A549 (cell line): ENCODE measurements around the gene HMGN2. TPM values are rescaled to one million over a fixed set of nuclear protein-coding genes. Genes with fewer than 3 reads are reported as not detected.

Experiments
- ATAC-seq, 2 experiments: fragments of 200-7000 bp in 1 of 2; fragments of >200 bp in 1 of 2; cut with Nextera tagmentation in 1 of 2; cut with Tn5 transposase in 1 of 2; 3 replicates each; pipeline versions ENCODE4 v1.8.0 to v1.9.1; 2018 to 2020; ENCODE audit warnings: mild to moderate bottlenecking in 1 of 2, moderate library complexity in 1 of 2
- CTCF ChIA-PET: fragments of 300-600 bp; sonication (Branson Sonifier 250); formaldehyde crosslinking; extraction: SDS; loops from one replicate; lab custom pipeline; 2021; ENCODE audit warnings: antibody characterized with exemption, inconsistent platforms; lab: Yijun Ruan, JAX
- POLR2A ChIA-PET: fragments of 350-600 bp; formaldehyde crosslinking; extraction: SDS; loops from one replicate; lab custom pipeline; 2021; ENCODE audit warnings: antibody characterized with exemption, inconsistent platforms; lab: Yijun Ruan, JAX
- DNase-seq, 2 experiments: peaks; one replicate each; pipeline versions ENCODE4 v3.0.0 to v3.0.0-alpha.2; 2011 to 2016; ENCODE audit warnings: low read depth in 1 of 2, low spot score in 1 of 2
- FAIRE-seq: peaks from 2 replicates; lab custom pipeline; 2011; peaks lifted over from hg19 to GRCh38; lab: Jason Lieb, UNC
- H3K27ac ChIP-seq, 2 experiments: fragments of >200 bp; sonication (Bioruptor Twin); formaldehyde crosslinking; 3 replicates each; pipeline ENCODE4 v1.5.1; 2016 to 2017
- H3K4me1 ChIP-seq: fragments of >200 bp; sonication (Bioruptor Twin); formaldehyde crosslinking; 3 replicates; pipeline ENCODE4 v1.6.1; 2016
- H3K4me2 ChIP-seq: fragments of >200 bp; sonication (Bioruptor Twin); formaldehyde crosslinking; 3 replicates; pipeline ENCODE4 v1.6.1; 2016
- H3K4me3 ChIP-seq: fragments of >200 bp; sonication (Bioruptor Twin); formaldehyde crosslinking; 3 replicates; pipeline ENCODE4 v1.5.1; 2016
- H3K9me3 ChIP-seq: fragments of >200 bp; sonication (Bioruptor Twin); formaldehyde crosslinking; 3 replicates; pipeline ENCODE4 v1.6.1; 2016
- ATOH8 ChIP-seq: fragments of 250-450 bp; sonication (Bioruptor Pico); IDR thresholded peaks from 2 replicates; pipeline ENCODE4 v1.5.0; 2020; ENCODE audit warnings: low read depth, mild to moderate bottlenecking, moderate library complexity
- BHLHE40 ChIP-seq: IDR thresholded peaks from 2 replicates; pipeline ENCODE4 v1.6.1; 2012; ENCODE audit warnings: low read depth, low read length, inconsistent platforms
- CBX2 ChIP-seq: fragments of 200-600 bp; sonication (generic); IDR thresholded peaks from 2 replicates; pipeline ENCODE4 v1.6.1; 2016; ENCODE audit warnings: low read depth, mild to moderate bottlenecking, borderline replicate concordance
- CBX8 ChIP-seq: fragments of 200-600 bp; sonication (generic); IDR thresholded peaks from 2 replicates; pipeline ENCODE4 v1.6.1; 2016
- CHD2 ChIP-seq: fragments of 150-350 bp; IDR thresholded peaks from 2 replicates; pipeline ENCODE4 v1.6.1; 2014; ENCODE audit warnings: low read length; ENCODE audit not compliant: partially characterized antibody
- FOSL2 ChIP-seq, 2 experiments: fragments of 450-650 bp in 1 of 2; fragments of >200 bp in 1 of 2; sonication (Bioruptor Twin) in 1 of 2; formaldehyde crosslinking; IDR thresholded peaks; 2 replicates each; pipeline versions ENCODE4 v1.5.0 to v1.6.1; 2016 to 2020; ENCODE audit warnings: mild to moderate bottlenecking in 1 of 2, moderate library complexity in 1 of 2
- FOXS1 ChIP-seq: fragments of 250-450 bp; sonication (Bioruptor Pico); IDR thresholded peaks from 2 replicates; pipeline ENCODE4 v1.5.0; 2020; ENCODE audit warnings: mild to moderate bottlenecking, moderate library complexity
- HOXA7 ChIP-seq: fragments of 250-450 bp; sonication (Bioruptor Pico); IDR thresholded peaks from 2 replicates; pipeline ENCODE4 v1.5.0; 2020; ENCODE audit warnings: mild to moderate bottlenecking, moderate library complexity
- JUNB ChIP-seq: fragments of >200 bp; sonication (Bioruptor Twin); formaldehyde crosslinking; IDR thresholded peaks from 2 replicates; pipeline ENCODE4 v1.6.1; 2016
- MYC ChIP-seq: IDR thresholded peaks from 2 replicates; pipeline ENCODE4 v1.6.1; 2012; ENCODE audit warnings: mild to moderate bottlenecking, inconsistent platforms, low read length, improper control_type of control experiment, borderline replicate concordance
- NPAS2 ChIP-seq: fragments of 250-450 bp; sonication (Bioruptor Pico); IDR thresholded peaks from 2 replicates; pipeline ENCODE4 v1.8.0; 2022; ENCODE audit warnings: mild to moderate bottlenecking, moderate library complexity, borderline replicate concordance
- PHF8 ChIP-seq: fragments of 200-600 bp; sonication (generic); IDR thresholded peaks from 2 replicates; pipeline ENCODE4 v1.6.1; 2016; ENCODE audit warnings: low read depth, mild to moderate bottlenecking, antibody characterized with exemption, moderate library complexity, borderline replicate concordance
- RFX5 ChIP-seq: fragments of 450-650 bp; IDR thresholded peaks from 2 replicates; pipeline ENCODE4 v1.7.1; 2014; ENCODE audit warnings: antibody characterized with exemption, mild to moderate bottlenecking, moderate library complexity
- RNF2 ChIP-seq: fragments of 200-600 bp; sonication (generic); IDR thresholded peaks from 2 replicates; pipeline ENCODE4 v1.6.1; 2016; ENCODE audit warnings: low read depth, mild to moderate bottlenecking, antibody characterized with exemption, moderate library complexity, borderline replicate concordance
- SMC3 ChIP-seq: fragments of >200 bp; sonication (Bioruptor Twin); formaldehyde crosslinking; IDR thresholded peaks from 3 replicates; pipeline ENCODE4 v1.6.1; 2018; ENCODE audit warnings: inconsistent platforms
- SREBF2 ChIP-seq: fragments of 450-650 bp; IDR thresholded peaks from 2 replicates; pipeline ENCODE4 v1.6.1; 2014; ENCODE audit warnings: mild to moderate bottlenecking, moderate library complexity
- ZC3H11A ChIP-seq: fragments of 450-650 bp; IDR thresholded peaks from 2 replicates; pipeline ENCODE4 v1.6.1; 2014; ENCODE audit warnings: antibody characterized with exemption, mild to moderate bottlenecking
- ZSCAN20 ChIP-seq: fragments of 250-450 bp; sonication (Bioruptor Pico); IDR thresholded peaks from 2 replicates; pipeline ENCODE4 v1.8.0; 2022; ENCODE audit warnings: mild to moderate bottlenecking, moderate library complexity
- WGBS: methylation state at CpG from one replicate; pipeline ENCODE4 v1.1.6; 2017; ENCODE audit errors: missing lambda C conversion rate; 5-methylcytosine and 5-hydroxymethylcytosine counted together
- polyA plus RNA-seq, 4 experiments: library from polyadenylated mRNA; depleted of rRNA in 3 of 4; stranded (reverse); fragments of >200 nt; fragmentation: RNase III in 1 of 4; extraction: RNeasy Plus Mini Kit Qiagen cat#74134 plus additional on column Dnase treatment in 1 of 4; gene quantifications; 2 replicates in 3 of 4; 3 replicates in 1 of 4; pipeline ENCODE4 v1.2.3, GENCODE V29; 2011 to 2017
- TF ChIP-seq, protein P1 (sequence below): fragments of >200 bp; sonication (Bioruptor Twin); formaldehyde crosslinking; IDR thresholded peaks from 3 replicates; pipeline ENCODE4 v1.6.1; 2016
- TF ChIP-seq, protein P2 (sequence below): fragments of 450-650 bp; IDR thresholded peaks from 2 replicates; pipeline ENCODE4 v1.6.1; 2014; ENCODE audit warnings: antibody characterized with exemption
- TF ChIP-seq, protein P3 (sequence below): fragments of >200 bp; sonication (Bioruptor Twin); formaldehyde crosslinking; IDR thresholded peaks from 3 replicates; pipeline ENCODE4 v1.5.1; 2016
- TF ChIP-seq, protein P4 (sequence below): fragments of 150-350 bp; IDR thresholded peaks from 2 replicates; pipeline ENCODE4 v1.6.1; 2014; ENCODE audit warnings: low read depth, mild to moderate bottlenecking, low read length
- TF ChIP-seq, protein P5 (sequence below): fragments of 200-600 bp; sonication (generic); IDR thresholded peaks from 2 replicates; pipeline ENCODE4 v1.6.1; 2016; ENCODE audit warnings: antibody characterized with exemption, mild to moderate bottlenecking, moderate library complexity
- TF ChIP-seq, protein P6 (sequence below): IDR thresholded peaks from 2 replicates; pipeline ENCODE4 v1.6.1; 2012; ENCODE audit warnings: low read depth, borderline replicate concordance

HMGN2 gene
- polyA plus RNA-seq, 2 of the 4 experiments (the other 2 are of a cell fraction) = 146 to 310 TPM

- FAIRE-seq (no peak), ATAC-seq (no peak), DNase-seq (no peak)
- Histone ChIP-seq H3K4me3 (no peak overlapping the region), H3K9me3 (no peaks in the 10 kb centered on the region), H3K4me2 (no peak overlapping the region), H3K27ac (no peak overlapping the region), H3K4me1 (no peaks in the 10 kb centered on the region)
- 100% methylated on average over 1 of the region's 1 CpG for WGBS
- ChIA-PET POLR2A (no interaction called here), CTCF (interaction anchor here (4.1 kb wide), 1 partner anchor 12 kb away, joined by 14 read pairs; the partner anchor contains the start of gene HMGN2)
- no peak for TF ChIP-seq ATOH8 (CRISPR knock-in tag)
- no peak for TF ChIP-seq ZSCAN20 (CRISPR knock-in tag)
- TF ChIP-seq NPAS2 (CRISPR knock-in tag) = no peak
- TF ChIP-seq CHD2 = no peak
- no peak for TF ChIP-seq JUNB
- no peak for TF ChIP-seq ZC3H11A
- no peak for TF ChIP-seq SMC3
- no peak for TF ChIP-seq BHLHE40
- TF ChIP-seq, protein P1, sequence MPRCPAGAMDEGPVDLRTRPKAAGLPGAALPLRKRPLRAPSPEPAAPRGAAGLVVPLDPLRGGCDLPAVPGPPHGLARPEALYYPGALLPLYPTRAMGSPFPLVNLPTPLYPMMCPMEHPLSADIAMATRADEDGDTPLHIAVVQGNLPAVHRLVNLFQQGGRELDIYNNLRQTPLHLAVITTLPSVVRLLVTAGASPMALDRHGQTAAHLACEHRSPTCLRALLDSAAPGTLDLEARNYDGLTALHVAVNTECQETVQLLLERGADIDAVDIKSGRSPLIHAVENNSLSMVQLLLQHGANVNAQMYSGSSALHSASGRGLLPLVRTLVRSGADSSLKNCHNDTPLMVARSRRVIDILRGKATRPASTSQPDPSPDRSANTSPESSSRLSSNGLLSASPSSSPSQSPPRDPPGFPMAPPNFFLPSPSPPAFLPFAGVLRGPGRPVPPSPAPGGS = no peak
- TF ChIP-seq CBX8 = no peak
- TF ChIP-seq SREBF2 = no peak
- TF ChIP-seq, protein P2, sequence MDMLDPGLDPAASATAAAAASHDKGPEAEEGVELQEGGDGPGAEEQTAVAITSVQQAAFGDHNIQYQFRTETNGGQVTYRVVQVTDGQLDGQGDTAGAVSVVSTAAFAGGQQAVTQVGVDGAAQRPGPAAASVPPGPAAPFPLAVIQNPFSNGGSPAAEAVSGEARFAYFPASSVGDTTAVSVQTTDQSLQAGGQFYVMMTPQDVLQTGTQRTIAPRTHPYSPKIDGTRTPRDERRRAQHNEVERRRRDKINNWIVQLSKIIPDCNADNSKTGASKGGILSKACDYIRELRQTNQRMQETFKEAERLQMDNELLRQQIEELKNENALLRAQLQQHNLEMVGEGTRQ = no peak
- TF ChIP-seq, protein P3, sequence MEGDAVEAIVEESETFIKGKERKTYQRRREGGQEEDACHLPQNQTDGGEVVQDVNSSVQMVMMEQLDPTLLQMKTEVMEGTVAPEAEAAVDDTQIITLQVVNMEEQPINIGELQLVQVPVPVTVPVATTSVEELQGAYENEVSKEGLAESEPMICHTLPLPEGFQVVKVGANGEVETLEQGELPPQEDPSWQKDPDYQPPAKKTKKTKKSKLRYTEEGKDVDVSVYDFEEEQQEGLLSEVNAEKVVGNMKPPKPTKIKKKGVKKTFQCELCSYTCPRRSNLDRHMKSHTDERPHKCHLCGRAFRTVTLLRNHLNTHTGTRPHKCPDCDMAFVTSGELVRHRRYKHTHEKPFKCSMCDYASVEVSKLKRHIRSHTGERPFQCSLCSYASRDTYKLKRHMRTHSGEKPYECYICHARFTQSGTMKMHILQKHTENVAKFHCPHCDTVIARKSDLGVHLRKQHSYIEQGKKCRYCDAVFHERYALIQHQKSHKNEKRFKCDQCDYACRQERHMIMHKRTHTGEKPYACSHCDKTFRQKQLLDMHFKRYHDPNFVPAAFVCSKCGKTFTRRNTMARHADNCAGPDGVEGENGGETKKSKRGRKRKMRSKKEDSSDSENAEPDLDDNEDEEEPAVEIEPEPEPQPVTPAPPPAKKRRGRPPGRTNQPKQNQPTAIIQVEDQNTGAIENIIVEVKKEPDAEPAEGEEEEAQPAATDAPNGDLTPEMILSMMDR = no peak
- TF ChIP-seq PHF8 = no peak
- TF ChIP-seq, protein P4, sequence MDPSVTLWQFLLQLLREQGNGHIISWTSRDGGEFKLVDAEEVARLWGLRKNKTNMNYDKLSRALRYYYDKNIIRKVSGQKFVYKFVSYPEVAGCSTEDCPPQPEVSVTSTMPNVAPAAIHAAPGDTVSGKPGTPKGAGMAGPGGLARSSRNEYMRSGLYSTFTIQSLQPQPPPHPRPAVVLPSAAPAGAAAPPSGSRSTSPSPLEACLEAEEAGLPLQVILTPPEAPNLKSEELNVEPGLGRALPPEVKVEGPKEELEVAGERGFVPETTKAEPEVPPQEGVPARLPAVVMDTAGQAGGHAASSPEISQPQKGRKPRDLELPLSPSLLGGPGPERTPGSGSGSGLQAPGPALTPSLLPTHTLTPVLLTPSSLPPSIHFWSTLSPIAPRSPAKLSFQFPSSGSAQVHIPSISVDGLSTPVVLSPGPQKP = no peak
- no peak for TF ChIP-seq FOSL2 (IDR thresholded peaks at IDR 0.05)
- TF ChIP-seq FOSL2 (CRISPR knock-in tag; IDR thresholded peaks at IDR 0.05) = no peak
- TF ChIP-seq CBX2 = no peak
These were observed 13.1 kb upstream of the HMGN2 start for GRCh38 chr1:26459148-26459547.

DNA sequence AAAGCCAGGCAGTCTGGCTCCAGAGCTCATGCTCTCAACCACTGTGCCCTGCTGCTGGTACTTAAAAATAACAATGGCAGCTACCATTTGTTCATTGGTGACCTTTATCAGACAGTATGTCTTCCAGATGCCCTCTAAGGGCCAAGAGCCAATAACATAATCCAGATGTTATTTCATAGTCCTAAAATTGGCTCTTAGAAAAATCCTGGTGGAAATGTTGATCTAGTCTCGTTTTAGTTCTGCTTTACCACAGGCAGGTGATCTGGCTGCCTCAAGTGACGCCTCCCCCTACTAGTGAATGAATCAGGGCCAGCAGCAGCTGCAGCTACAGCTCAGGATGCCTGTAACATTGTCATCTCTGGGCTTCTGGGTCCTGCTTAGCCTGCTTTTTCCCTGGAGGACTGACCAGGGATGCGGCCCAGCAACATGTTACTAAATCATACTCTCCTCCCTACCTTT is 12.6 kb upstream of the HMGN2 start:
- FAIRE-seq = no peak
- no peak overlapping the region for H3K27ac ChIP-seq
- H3K4me3 ChIP-seq = no peak overlapping the region
- 88% methylated on average over 3 of the region's 3 CpGs for WGBS
- H3K4me1 ChIP-seq = no peaks in the 10 kb centered on the region
- ATAC-seq = no peak
- POLR2A ChIA-PET = no interaction called here
- CTCF ChIA-PET = interaction anchor here (1.0 to 4.1 kb wide), 2 partner anchors 9 to 12 kb away, joined by 3 to 14 read pairs; partner anchors contain the start of gene HMGN2
- DNase-seq = no peak
- H3K9me3 ChIP-seq = no peaks in the 10 kb centered on the region
- no peak overlapping the region for H3K4me2 ChIP-seq
- TF ChIP-seq, protein P5, sequence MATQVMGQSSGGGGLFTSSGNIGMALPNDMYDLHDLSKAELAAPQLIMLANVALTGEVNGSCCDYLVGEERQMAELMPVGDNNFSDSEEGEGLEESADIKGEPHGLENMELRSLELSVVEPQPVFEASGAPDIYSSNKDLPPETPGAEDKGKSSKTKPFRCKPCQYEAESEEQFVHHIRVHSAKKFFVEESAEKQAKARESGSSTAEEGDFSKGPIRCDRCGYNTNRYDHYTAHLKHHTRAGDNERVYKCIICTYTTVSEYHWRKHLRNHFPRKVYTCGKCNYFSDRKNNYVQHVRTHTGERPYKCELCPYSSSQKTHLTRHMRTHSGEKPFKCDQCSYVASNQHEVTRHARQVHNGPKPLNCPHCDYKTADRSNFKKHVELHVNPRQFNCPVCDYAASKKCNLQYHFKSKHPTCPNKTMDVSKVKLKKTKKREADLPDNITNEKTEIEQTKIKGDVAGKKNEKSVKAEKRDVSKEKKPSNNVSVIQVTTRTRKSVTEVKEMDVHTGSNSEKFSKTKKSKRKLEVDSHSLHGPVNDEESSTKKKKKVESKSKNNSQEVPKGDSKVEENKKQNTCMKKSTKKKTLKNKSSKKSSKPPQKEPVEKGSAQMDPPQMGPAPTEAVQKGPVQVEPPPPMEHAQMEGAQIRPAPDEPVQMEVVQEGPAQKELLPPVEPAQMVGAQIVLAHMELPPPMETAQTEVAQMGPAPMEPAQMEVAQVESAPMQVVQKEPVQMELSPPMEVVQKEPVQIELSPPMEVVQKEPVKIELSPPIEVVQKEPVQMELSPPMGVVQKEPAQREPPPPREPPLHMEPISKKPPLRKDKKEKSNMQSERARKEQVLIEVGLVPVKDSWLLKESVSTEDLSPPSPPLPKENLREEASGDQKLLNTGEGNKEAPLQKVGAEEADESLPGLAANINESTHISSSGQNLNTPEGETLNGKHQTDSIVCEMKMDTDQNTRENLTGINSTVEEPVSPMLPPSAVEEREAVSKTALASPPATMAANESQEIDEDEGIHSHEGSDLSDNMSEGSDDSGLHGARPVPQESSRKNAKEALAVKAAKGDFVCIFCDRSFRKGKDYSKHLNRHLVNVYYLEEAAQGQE = no peak
- TF ChIP-seq BHLHE40 = no peak
- TF ChIP-seq MYC = no peak
- TF ChIP-seq, protein P6, sequence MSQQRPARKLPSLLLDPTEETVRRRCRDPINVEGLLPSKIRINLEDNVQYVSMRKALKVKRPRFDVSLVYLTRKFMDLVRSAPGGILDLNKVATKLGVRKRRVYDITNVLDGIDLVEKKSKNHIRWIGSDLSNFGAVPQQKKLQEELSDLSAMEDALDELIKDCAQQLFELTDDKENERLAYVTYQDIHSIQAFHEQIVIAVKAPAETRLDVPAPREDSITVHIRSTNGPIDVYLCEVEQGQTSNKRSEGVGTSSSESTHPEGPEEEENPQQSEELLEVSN = no peak
- TF ChIP-seq RFX5 = no peak
- no peak for TF ChIP-seq RNF2
- no peak for TF ChIP-seq HOXA7 (CRISPR knock-in tag)
- TF ChIP-seq CBX8 = no peak
- no peak for TF ChIP-seq ZC3H11A
- no peak for TF ChIP-seq FOXS1
